Chondrocyte (in vitro differentiated cells): ENCODE measurements around the gene STK38L. TPM values are rescaled to one million over a fixed set of nuclear protein-coding genes. Genes with fewer than 3 reads are reported as not detected.

ENCODE experiments used
- DNase-seq: peaks from one replicate; pipeline ENCODE4 v3.0.0; 2021; ENCODE audit warnings: mixed read lengths, low spot score
- H3K27ac Mint-ChIP-seq: one replicate; pipeline ENCODE4 v1.8.0; 2021; ENCODE audit warnings: mild to moderate bottlenecking, moderate library complexity, mixed read lengths; ENCODE audit not compliant: unreplicated experiment
- H3K27me3 Mint-ChIP-seq: 2 replicates; pipeline ENCODE4 v1.8.0; 2021; ENCODE audit warnings: low read depth, mixed read lengths
- H3K36me3 Mint-ChIP-seq: 2 replicates; pipeline ENCODE4 v1.8.0; 2021; ENCODE audit warnings: low read depth, mixed read lengths
- H3K4me1 Mint-ChIP-seq: 2 replicates; pipeline ENCODE4 v1.8.0; 2021; ENCODE audit warnings: low read depth, mild to moderate bottlenecking, mixed read lengths
- H3K4me3 Mint-ChIP-seq: one replicate; pipeline ENCODE4 v1.8.0; 2021; ENCODE audit warnings: mild to moderate bottlenecking, moderate library complexity, mixed read lengths; ENCODE audit not compliant: unreplicated experiment
- H3K9me3 Mint-ChIP-seq: 2 replicates; pipeline ENCODE4 v1.8.0; 2021; ENCODE audit warnings: low read depth, mixed read lengths
- CTCF ChIP-seq: fragments of 200-600 bp; sonication (generic); IDR thresholded peaks from 2 replicates; pipeline ENCODE4 v1.5.0; 2021; ENCODE audit warnings: antibody characterized with exemption, mild to moderate bottlenecking, moderate library complexity
- total RNA-seq: library from RNA; stranded (reverse); gene quantifications from 3 replicates; pipeline ENCODE4 v1.2.1, GENCODE V29; 2021

Gene STK38L
- total RNA-seq, 1 donor from 2014 or later: 219 TPM

DNA sequence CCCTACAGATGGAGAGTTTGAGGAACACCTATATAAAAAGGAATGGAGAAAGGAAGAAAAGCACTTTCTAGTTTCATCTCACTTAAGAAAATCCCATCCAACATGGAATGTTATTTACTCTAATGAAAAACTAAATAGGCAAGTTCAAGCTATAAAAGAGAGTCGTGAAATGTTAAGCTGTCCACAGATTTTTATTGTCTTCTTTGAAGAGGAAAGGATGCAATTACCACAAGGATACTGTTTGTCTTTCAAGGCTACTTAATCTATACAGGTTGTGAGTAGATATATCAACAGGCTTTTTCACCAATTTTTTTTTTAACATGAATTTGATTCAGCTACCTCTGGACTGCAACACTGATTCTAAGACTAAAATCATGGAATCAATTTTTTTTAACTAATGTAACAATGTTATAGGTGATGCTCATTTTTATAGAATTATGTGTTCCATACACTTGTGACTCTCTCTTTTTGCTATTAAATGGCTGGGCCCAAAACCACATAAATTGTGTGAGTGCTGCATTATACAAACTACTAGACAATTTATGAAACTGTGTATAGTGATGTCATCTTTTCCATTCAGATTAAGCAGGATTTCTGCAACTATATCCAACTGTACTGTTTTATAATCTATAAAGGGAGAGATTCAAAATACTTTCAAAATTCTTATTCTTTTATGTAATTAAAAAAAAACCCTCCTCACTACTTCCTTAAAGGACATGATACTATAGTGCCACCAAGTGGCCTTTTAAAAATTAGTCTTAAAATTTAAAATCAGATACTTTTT, 61.8 kb downstream of the STK38L start:
- no peak overlapping the region for H3K4me3 Mint-ChIP-seq
- TF ChIP-seq CTCF: peak; percentile 92
- peaks cover 27% of the 10 kb centered on the region for H3K36me3 Mint-ChIP-seq
- H3K27ac Mint-ChIP-seq: peak overlapping the region; percentile 67
- H3K9me3 Mint-ChIP-seq: no peaks in the 10 kb centered on the region
- no peak for DNase-seq
- H3K4me1 Mint-ChIP-seq: peaks cover 40% of the 10 kb centered on the region
- H3K27me3 Mint-ChIP-seq: no peaks in the 10 kb centered on the region

GRCh38 chr12:27309293-27309994, 65.4 kb downstream of the STK38L start:
- Mint-ChIP-seq H3K27ac (peak overlapping the region; percentile 55), H3K4me1 (peaks cover 24% of the 10 kb centered on the region), H3K4me3 (no peak overlapping the region), H3K36me3 (peaks cover 36% of the 10 kb centered on the region), H3K9me3 (no peaks in the 10 kb centered on the region), H3K27me3 (no peaks in the 10 kb centered on the region)
- TF ChIP-seq CTCF: no peak
- no peak for DNase-seq

DNA sequence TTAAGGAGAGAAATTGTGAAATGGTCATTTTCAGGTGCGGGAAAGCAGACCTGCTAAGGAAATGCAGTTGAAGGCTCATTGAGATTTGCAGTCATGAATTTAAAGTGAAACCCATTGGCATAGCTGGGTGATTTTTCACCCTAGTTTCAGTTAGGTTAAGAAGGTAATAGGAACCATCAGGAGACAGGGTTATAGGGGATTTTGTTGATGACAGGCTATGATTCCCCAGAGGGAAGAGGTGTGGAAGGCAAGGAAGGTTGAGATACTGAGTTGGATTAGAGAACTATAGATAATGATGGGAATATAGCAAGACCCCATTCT, 65.9 kb downstream of the STK38L start:
- H3K4me3 Mint-ChIP-seq: no peak overlapping the region
- no peak for DNase-seq
- H3K27me3 Mint-ChIP-seq: no peaks in the 10 kb centered on the region
- peaks cover 41% of the 10 kb centered on the region for H3K36me3 Mint-ChIP-seq
- H3K9me3 Mint-ChIP-seq: no peaks in the 10 kb centered on the region
- no peak for TF ChIP-seq CTCF
- peaks cover 24% of the 10 kb centered on the region for H3K4me1 Mint-ChIP-seq
- peak overlapping the region; percentile 55 for H3K27ac Mint-ChIP-seq

DNA sequence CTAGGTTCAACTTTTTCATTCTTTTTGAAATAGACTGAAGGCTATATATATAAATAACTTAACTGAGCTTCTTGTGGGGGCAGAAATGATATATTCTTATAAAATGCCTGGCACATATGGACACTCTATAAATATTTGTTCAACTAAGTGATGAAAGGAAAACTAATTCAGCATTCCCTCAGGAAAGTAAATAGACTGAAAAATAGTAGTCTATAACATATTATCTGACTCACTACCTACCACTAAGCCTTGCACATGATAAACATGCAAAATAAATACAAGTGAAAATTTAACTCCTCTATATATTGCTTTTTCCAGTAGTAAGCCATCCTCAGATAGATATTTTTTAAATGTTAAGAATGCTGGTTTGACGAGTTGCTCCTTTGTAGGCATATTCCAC, 72.9 kb downstream of the STK38L start:
- TF ChIP-seq CTCF: no peak
- Mint-ChIP-seq H3K9me3 (no peaks in the 10 kb centered on the region), H3K27ac (no peak overlapping the region), H3K36me3 (peaks cover 41% of the 10 kb centered on the region), H3K4me1 (peaks cover 29% of the 10 kb centered on the region), H3K27me3 (no peaks in the 10 kb centered on the region), H3K4me3 (no peak overlapping the region)
- DNase-seq: no peak

DNA sequence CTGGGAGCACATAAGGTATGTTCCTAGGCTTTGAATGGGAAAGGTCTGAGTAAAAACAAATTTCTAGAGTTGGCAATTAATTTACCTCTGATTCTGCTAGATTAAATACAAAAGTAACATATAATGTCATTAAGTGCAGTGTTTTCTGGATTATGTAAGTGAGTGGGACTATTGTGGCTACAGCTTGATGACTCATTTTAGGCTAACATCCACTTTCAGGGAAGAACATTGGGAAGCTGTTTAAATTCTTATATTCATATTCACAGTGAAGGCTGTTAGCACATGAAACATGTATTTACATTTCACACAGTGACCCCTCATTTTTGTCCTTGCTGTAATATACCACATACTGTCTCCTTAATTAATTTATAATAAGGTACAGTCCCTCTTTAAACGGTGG, 75.3 kb downstream of the STK38L start:
- TF ChIP-seq CTCF: no peak
- Mint-ChIP-seq H3K36me3 (peaks cover 34% of the 10 kb centered on the region), H3K4me3 (no peak overlapping the region), H3K27me3 (no peaks in the 10 kb centered on the region), H3K27ac (peak overlapping the region; percentile 74), H3K9me3 (no peaks in the 10 kb centered on the region), H3K4me1 (peaks cover 38% of the 10 kb centered on the region)
- no peak for DNase-seq
